GM12878 (cell line): ENCODE measurements around the gene PSMA2. TPM values are rescaled to one million over a fixed set of nuclear protein-coding genes. Genes with fewer than 3 reads are reported as not detected.

ENCODE experiments used
- ASH2L ChIP-seq: fragments of 300-600, 200-600 bp; sonication (generic); IDR thresholded peaks from 2 replicates; pipeline ENCODE4 v1.6.1; 2017; ENCODE audit warnings: low read depth, mild to moderate bottlenecking, borderline replicate concordance
- CBFB ChIP-seq: IDR thresholded peaks from 2 replicates; pipeline ENCODE4 v1.6.1; 2016; ENCODE audit warnings: antibody characterized with exemption, low read depth
- CBX5 ChIP-seq: sonication (generic); IDR thresholded peaks from 2 replicates; pipeline ENCODE4 v1.6.1; 2016; ENCODE audit warnings: low read depth, moderate library complexity, mild to moderate bottlenecking, inconsistent platforms
- CEBPB ChIP-seq, 2 experiments: fragments of 150-350 bp in 1 of 2; IDR thresholded peaks; 2 replicates each; pipeline ENCODE4 v1.6.1; 2012 to 2014; ENCODE audit warnings: low read depth in 2 of 2, low read length in 2 of 2, borderline replicate concordance in 1 of 2, inconsistent platforms in 1 of 2
- CEBPZ ChIP-seq: fragments of 150-350 bp; IDR thresholded peaks from 2 replicates; pipeline ENCODE4 v1.6.1; 2016; ENCODE audit warnings: low read depth, low read length
- DPF2 ChIP-seq: fragments of 450-650 bp; IDR thresholded peaks from 2 replicates; pipeline ENCODE4 v1.6.1; 2017; ENCODE audit warnings: mild to moderate bottlenecking
- E2F4 ChIP-seq: IDR thresholded peaks from 2 replicates; pipeline ENCODE4 v1.6.1; 2012; ENCODE audit warnings: low read depth, low read length, improper control_type of control experiment
- EZH2 ChIP-seq: IDR thresholded peaks from 2 replicates; pipeline ENCODE4 v1.6.1; 2012; ENCODE audit warnings: low read depth, mild to moderate bottlenecking, control low read depth, inconsistent platforms, low read length, borderline replicate concordance; ENCODE audit not compliant: control insufficient read depth
- JUNB ChIP-seq: IDR thresholded peaks from 2 replicates; pipeline ENCODE4 v1.6.1; 2016; ENCODE audit warnings: antibody characterized with exemption, mild to moderate bottlenecking
- KLF5 ChIP-seq: fragments of 450-650 bp; IDR thresholded peaks from 2 replicates; pipeline ENCODE4 v1.6.1; 2014; ENCODE audit warnings: mild to moderate bottlenecking; ENCODE audit not compliant: partially characterized antibody
- MLLT1 ChIP-seq: fragments of 450-650 bp; IDR thresholded peaks from 2 replicates; pipeline ENCODE4 v1.6.1; 2016; ENCODE audit warnings: mild to moderate bottlenecking
- NBN ChIP-seq: fragments of 450-650 bp; IDR thresholded peaks from 2 replicates; pipeline ENCODE4 v1.6.1; 2016
- PKNOX1 ChIP-seq: fragments of 450-650 bp; IDR thresholded peaks from 2 replicates; pipeline ENCODE4 v1.6.1; 2016; ENCODE audit warnings: mild to moderate bottlenecking
- POLR2AphosphoS2 ChIP-seq: IDR thresholded peaks from 2 replicates; pipeline ENCODE4 v1.6.1; 2011; ENCODE audit warnings: low read depth, mild to moderate bottlenecking, low read length, improper control_type of control experiment, moderate library complexity
- POLR2AphosphoS5 ChIP-seq: IDR thresholded peaks from 2 replicates; pipeline ENCODE4 v1.6.1; 2011; ENCODE audit warnings: mild to moderate bottlenecking, low read length, inconsistent platforms
- RCOR1 ChIP-seq: conservative IDR thresholded peaks from 2 replicates; pipeline ENCODE4 v1.6.1; 2012; ENCODE audit warnings: low read depth, low read length, improper control_type of control experiment
- REST ChIP-seq: IDR thresholded peaks from 2 replicates; pipeline ENCODE4 v1.6.1; 2012; ENCODE audit warnings: mild to moderate bottlenecking, low read depth, low read length
- TAF1 ChIP-seq: IDR thresholded peaks from 2 replicates; pipeline ENCODE4 v1.6.1; 2011; ENCODE audit warnings: mild to moderate bottlenecking, low read depth, low read length, borderline replicate concordance
- ZBED1 ChIP-seq: IDR thresholded peaks from 2 replicates; pipeline ENCODE4 v1.6.1; 2016; ENCODE audit warnings: borderline replicate concordance
- polyA plus RNA-seq, 11 experiments: library from polyadenylated mRNA; depleted of rRNA in 4 of 11; unstranded in 6 of 11; stranded (reverse) in 5 of 11; fragments of >200 nt; fragmentation: Nextera tagmentation in 4 of 11; fragmentation: Illumina TruSeq in 1 of 11; extraction: Ambion mirVana in 4 of 11; extraction: Trizol in 1 of 11; gene quantifications; 1 replicate in 1 of 11; 2 replicates in 10 of 11; pipeline versions ENCODE4 v1.2.1 to v1.2.3, GENCODE V29; 2011 to 2016; ENCODE audit warnings: inconsistent platforms in 2 of 11, missing spikeins in 2 of 11, low read depth in 1 of 11
- total RNA-seq, 4 experiments: library from RNA; depleted of rRNA in 3 of 4; stranded (reverse); fragments of >200 nt in 3 of 4; fragmentation: Illumina TruSeq in 1 of 4; extraction: Trizol in 1 of 4; gene quantifications; 2 replicates each; pipeline versions ENCODE4 v1.2.1 to v1.2.3, GENCODE V29; 2013 to 2021

PSMA2 gene
- total and polyA plus RNA-seq, 10 of the 15 experiments (the other 5 are each of a cell fraction or from before 2014, with no cell fraction given): 129 to 1,223 (median 317) TPM

GRCh38 chr7:42931834-42932651, at the start of gene PSMA2, which contains the start of gene MRPL32 (continued):
- TF ChIP-seq REST: no peak
- peak; percentile 35; the same call in 1 of the 2 replicates for TF ChIP-seq PKNOX1
- TF ChIP-seq POLR2AphosphoS5: peak; percentile 87
- no peak for TF ChIP-seq E2F4
- TF ChIP-seq POLR2AphosphoS2: peak; percentile 64; the same call in 1 of the 2 replicates
- no peak for TF ChIP-seq EZH2
- peak; percentile 68; the same call in 1 of the 2 replicates for TF ChIP-seq CBX5
- TF ChIP-seq CBFB: peak; percentile 81; the same call in 1 of the 2 replicates
- TF ChIP-seq RCOR1: 0 out of 2 replicates have a peak, but pooled peaks have one; percentile 46
- no peak for TF ChIP-seq CEBPZ
- TF ChIP-seq CEBPB (IDR thresholded peaks at IDR 0.05; ENCODE audit: borderline replicate concordance in 1 of 2, low read depth in 2 of 2, low read length in 2 of 2): no peak
- peak; percentile 36 for TF ChIP-seq KLF5
- peak; percentile 34; the same call in 1 of the 2 replicates for TF ChIP-seq NBN
- TF ChIP-seq DPF2: no peak
- TF ChIP-seq JUNB: no peak
- peak; percentile 42; the same call in 1 of the 2 replicates for TF ChIP-seq ZBED1
- peak; percentile 10; the same call in 1 of the 2 replicates for TF ChIP-seq ASH2L
- TF ChIP-seq TAF1: peak; percentile 97
- 0 out of 2 replicates have a peak, but pooled peaks have one; percentile 68 for TF ChIP-seq MLLT1
